Coronary artery (tissue), 2 donors: Measurements from ENCODE around the gene SERPINE1.

ENCODE experiments used
- DNase-seq: peaks from one replicate; pipeline ENCODE4 v3.0.0-alpha.2; 2017; ENCODE audit warnings: low spot score
- H3K27ac ChIP-seq, 2 donors: fragments of 200-600 bp; sonication (generic); one replicate each; pipeline ENCODE4 v1.5.1; 2016 to 2019
- H3K4me3 ChIP-seq: fragments of 200-600 bp; sonication (generic); 2 replicates; pipeline ENCODE4 v1.5.1; 2016; ENCODE audit warnings: mild to moderate bottlenecking, moderate library complexity
- TF ChIP-seq, protein P1 (sequence below): fragments of 200-600 bp; sonication (generic); IDR thresholded peaks from one replicate; pipeline ENCODE4 v1.5.1; 2019; ENCODE audit warnings: antibody characterized with exemption

SERPINE1 gene

DNA sequence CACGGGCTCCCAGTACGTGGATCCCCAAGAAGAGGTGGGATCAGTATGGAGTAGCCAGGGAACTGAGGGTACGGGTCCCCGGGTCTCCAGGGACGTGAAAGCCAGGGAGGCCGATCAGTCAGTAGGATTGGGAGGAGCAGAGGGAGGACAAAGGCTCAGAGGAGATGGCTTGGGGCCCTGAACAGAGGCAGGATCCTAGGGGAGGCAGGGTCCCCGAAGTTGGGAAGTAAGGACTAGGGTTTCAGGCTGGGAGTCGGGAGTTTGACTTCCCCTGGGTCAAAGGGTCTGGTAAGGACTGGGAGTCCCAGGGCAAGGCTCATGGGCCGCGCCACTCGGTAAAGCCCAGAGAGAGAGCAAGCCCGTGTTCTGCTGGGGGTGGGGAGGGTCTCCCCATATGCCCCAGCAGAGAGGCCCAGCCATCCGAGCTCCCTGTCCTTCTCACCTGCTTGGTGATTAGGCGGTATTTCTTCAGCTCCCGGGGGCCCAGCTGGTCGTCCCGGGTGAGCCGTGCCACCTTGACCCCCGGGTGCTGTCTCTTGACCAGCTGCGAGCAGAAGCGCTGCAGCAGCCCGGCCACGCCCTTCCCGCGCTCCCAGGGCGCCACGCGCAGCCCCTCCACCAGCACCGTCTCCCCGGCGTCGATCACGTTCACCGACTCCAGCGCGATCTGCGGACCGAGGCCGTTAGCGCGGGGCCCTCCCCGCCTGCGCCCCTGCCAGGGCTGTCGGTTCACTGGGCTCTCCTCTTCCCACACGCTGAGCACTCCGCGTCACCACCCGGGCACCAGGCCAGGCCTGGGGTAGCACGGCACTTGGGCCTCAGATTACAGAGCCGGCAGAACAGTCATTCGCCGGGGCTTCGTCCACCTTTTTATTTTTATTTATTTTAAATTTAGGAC, 46.2 kb downstream of the SERPINE1 start:
- DNase-seq = no peak
- no peak overlapping the region for H3K27ac ChIP-seq
- TF ChIP-seq, protein P1, sequence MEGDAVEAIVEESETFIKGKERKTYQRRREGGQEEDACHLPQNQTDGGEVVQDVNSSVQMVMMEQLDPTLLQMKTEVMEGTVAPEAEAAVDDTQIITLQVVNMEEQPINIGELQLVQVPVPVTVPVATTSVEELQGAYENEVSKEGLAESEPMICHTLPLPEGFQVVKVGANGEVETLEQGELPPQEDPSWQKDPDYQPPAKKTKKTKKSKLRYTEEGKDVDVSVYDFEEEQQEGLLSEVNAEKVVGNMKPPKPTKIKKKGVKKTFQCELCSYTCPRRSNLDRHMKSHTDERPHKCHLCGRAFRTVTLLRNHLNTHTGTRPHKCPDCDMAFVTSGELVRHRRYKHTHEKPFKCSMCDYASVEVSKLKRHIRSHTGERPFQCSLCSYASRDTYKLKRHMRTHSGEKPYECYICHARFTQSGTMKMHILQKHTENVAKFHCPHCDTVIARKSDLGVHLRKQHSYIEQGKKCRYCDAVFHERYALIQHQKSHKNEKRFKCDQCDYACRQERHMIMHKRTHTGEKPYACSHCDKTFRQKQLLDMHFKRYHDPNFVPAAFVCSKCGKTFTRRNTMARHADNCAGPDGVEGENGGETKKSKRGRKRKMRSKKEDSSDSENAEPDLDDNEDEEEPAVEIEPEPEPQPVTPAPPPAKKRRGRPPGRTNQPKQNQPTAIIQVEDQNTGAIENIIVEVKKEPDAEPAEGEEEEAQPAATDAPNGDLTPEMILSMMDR = no peak
- H3K4me3 ChIP-seq = peak overlapping the region; percentile 61

DNA sequence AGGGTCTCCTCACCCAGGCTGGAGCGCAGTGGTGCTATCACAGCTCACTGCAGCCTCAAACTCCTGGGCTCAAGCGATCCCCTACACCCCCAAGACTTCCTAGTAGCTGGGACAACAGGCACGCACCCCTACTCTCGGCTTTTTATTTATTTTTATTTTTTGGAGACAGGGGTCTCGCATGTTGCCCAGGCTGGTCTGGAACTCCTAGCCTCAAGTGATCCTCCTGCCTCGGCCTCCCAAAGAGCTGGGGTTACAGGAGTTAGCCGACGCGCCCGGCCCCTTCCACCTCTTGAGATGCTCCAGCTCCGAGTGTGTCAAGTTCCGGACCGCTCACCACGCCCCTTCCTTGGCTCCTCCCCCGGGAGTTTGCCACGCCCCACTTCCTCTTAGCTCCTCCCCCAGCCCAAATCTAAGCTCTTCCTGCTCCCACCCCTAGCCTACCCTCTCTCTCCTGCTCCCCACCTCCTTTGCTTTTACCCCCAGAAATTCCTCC, 46.9 kb downstream of the SERPINE1 start:
- DNase-seq = no peak
- TF ChIP-seq, protein P1 = no peak
- H3K27ac ChIP-seq = no peak overlapping the region
- no peak overlapping the region for H3K4me3 ChIP-seq

DNA sequence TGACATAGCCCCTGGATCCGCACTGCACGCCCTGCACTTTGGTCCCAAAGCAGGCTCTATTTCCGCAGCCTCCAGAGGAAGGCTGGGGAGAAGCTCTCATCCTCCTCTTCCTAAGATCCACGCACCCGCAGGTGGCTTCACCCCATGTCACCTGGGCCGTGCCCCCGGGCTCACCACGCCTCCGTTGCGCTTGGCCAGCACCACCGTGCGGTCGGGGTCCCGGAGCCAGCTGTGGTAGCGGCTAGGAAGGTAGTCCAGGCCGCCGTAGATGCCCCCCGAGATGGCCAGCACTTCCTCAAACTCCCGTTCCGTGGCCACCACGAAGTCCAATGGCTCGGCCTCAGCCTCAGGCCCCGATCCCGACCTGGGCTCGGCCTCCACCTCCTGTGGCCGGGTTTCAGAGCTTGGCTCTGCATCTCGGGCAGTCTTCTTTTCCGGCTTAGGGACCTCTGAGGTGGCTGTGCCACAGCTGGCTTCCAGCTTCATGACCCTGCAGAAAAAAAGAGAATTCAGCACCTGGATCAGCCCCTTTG, 47.5 kb downstream of the SERPINE1 start:
- TF ChIP-seq, protein P1 = no peak
- no peak for DNase-seq
- H3K27ac ChIP-seq = no peak overlapping the region
- no peak overlapping the region for H3K4me3 ChIP-seq

DNA sequence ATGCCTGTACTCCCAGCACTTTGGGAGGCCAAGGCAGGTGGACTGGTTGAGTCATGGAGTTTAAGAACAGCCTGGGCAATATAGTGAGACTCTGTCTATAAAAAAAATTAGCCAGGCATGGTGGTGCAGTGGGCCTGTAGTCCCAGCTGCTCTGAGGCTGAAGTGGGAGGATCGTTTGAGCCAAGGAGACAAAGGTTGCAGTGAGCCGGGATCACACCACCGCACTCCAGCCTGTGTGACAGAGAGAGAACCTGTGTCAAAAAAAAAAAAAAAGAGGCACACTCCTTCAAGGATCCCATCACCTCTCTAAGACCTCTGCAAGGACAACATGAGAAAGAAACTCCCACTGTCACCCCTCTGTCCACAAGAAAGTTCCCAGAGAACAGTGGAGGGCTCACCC, 48.8 kb downstream of the SERPINE1 start:
- DNase-seq = no peak
- TF ChIP-seq, protein P1 = no peak

DNA sequence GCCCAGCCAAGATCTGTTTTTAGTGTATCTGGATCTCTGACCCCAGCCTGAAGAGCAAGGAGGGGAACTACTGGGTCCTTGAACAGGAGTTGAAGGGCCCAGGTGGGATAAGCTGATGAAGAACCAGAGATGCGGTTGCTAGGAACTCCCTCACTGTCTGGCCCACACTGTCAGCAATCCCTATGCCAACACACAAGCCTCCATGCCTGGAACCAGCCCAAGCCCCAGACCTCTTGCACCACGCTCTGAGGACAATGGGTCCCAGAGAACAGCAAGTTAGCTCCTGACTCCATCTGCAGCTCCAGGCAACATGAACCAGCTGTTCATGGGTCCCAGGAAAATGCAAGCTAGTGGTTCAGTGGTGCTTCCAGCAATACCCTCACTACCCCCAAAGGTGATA, 50.7 kb downstream of the SERPINE1 start:
- Histone ChIP-seq H3K4me3 (no peak overlapping the region), H3K27ac (no peak overlapping the region)
- TF ChIP-seq, protein P1 = no peak
- no peak for DNase-seq

More for the DNA sequence above, 48.8 kb downstream of the SERPINE1 start:
- Histone ChIP-seq H3K4me3 (no peak overlapping the region), H3K27ac (no peak overlapping the region)

DNA sequence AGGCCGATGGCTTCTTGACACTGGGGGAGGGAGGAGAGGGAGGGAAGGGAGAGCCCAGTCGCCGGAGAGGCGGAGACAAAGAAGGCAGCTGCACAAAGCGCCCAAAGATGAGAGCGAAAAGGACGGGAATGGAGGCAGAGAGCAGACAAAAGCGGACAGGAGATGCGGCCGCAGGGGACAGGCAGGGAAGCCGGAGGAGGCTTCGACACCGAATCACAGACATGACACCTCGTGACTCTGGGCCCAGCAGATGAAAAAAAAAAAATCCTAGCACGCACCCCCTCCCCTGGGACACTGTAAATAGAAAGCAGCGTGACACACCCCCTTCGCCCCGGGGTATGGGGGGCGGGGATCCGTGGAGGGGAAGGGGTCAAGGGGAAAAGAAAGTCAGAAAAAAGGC, 52.2 kb downstream of the SERPINE1 start:
- TF ChIP-seq, protein P1 = no peak
- Histone ChIP-seq H3K4me3 (peak overlapping the region; percentile 1), H3K27ac (no peak overlapping the region)
- DNase-seq = no peak
